Lower lobe of right lung (tissue), 2 donors: Measurements from ENCODE around the gene CHKA. TPM values are rescaled to one million over a fixed set of nuclear protein-coding genes. Genes with fewer than 3 reads are reported as not detected.

ENCODE experiments used
- ATAC-seq, 2 donors: fragments of 200-7000 bp; cut with Tn5 transposase; one replicate each; pipeline ENCODE4 v1.9.1; 2020 to 2022; ENCODE audit warnings: mild to moderate bottlenecking in 2 of 2, moderate library complexity in 2 of 2
- DNase-seq: peaks from one replicate; pipeline ENCODE4 v3.0.0-alpha.2; 2020
- H3K27ac ChIP-seq: fragments of 200-600 bp; one replicate; pipeline ENCODE4 v1.8.0; 2022
- H3K27me3 ChIP-seq: fragments of 200-600 bp; one replicate; pipeline ENCODE4 v1.8.0; 2022; ENCODE audit warnings: low read depth
- H3K36me3 ChIP-seq: fragments of 200-600 bp; one replicate; pipeline ENCODE4 v1.8.0; 2022; ENCODE audit warnings: mild to moderate bottlenecking
- H3K4me1 ChIP-seq: fragments of 200-600 bp; one replicate; pipeline ENCODE4 v1.8.0; 2022
- H3K4me3 ChIP-seq: fragments of 200-600 bp; one replicate; pipeline ENCODE4 v1.8.0; 2022; ENCODE audit warnings: mild to moderate bottlenecking
- H3K9me3 ChIP-seq: fragments of 200-600 bp; one replicate; pipeline ENCODE4 v1.8.0; 2022
- intact Hi-C: fragments of 100-400 bp; cut with DNase I; formaldehyde crosslinking; loops from one replicate; pipeline ENCODE4 v1.11.0; 2022
- total RNA-seq: library from RNA; stranded (reverse); fragmentation: NEBNext Ultra II Directional; extraction: Animal tissue kit (Norgen Biotek cat#: 25700); gene quantifications from one replicate; pipeline ENCODE4 v1.2.1, GENCODE V29; 2021
- TF ChIP-seq, protein P1 (sequence below): fragments of 200-600 bp; IDR thresholded peaks from one replicate; pipeline ENCODE4 v1.8.0; 2022; ENCODE audit warnings: antibody characterized with exemption, mild to moderate bottlenecking
- donor health status: DM: no; HTN: yes; CAD: no; lungs with severe emphysema.

Gene CHKA
- total RNA-seq, 1 donor from 2014 or later = 43.0 TPM

GRCh38 chr11:68128682-68129327, 7.6 kb upstream of the CHKA start:
- peaks cover 21% of the 10 kb centered on the region for H3K4me1 ChIP-seq
- ATAC-seq = peak; percentile 70 to 80
- TF ChIP-seq, protein P1, sequence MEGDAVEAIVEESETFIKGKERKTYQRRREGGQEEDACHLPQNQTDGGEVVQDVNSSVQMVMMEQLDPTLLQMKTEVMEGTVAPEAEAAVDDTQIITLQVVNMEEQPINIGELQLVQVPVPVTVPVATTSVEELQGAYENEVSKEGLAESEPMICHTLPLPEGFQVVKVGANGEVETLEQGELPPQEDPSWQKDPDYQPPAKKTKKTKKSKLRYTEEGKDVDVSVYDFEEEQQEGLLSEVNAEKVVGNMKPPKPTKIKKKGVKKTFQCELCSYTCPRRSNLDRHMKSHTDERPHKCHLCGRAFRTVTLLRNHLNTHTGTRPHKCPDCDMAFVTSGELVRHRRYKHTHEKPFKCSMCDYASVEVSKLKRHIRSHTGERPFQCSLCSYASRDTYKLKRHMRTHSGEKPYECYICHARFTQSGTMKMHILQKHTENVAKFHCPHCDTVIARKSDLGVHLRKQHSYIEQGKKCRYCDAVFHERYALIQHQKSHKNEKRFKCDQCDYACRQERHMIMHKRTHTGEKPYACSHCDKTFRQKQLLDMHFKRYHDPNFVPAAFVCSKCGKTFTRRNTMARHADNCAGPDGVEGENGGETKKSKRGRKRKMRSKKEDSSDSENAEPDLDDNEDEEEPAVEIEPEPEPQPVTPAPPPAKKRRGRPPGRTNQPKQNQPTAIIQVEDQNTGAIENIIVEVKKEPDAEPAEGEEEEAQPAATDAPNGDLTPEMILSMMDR = no peak

GRCh38 chr11:68127714-68128681, 6.8 kb upstream of the CHKA start:
- H3K27ac ChIP-seq = peak overlapping the region; percentile 83
- intact Hi-C loops = no loop called here
- peaks cover 21% of the 10 kb centered on the region for H3K4me1 ChIP-seq
- H3K27me3 ChIP-seq = no peaks in the 10 kb centered on the region
- H3K9me3 ChIP-seq = no peaks in the 10 kb centered on the region
- TF ChIP-seq, protein P1 = no peak
- DNase-seq = peak; percentile 83
- H3K36me3 ChIP-seq = no peaks in the 10 kb centered on the region
- peak overlapping the region; percentile 55 for H3K4me3 ChIP-seq
- peak; percentile 94 for ATAC-seq

More at GRCh38 chr11:68128682-68129327, 7.6 kb upstream of the CHKA start:
- DNase-seq = peak; percentile 73
- H3K36me3 ChIP-seq = no peaks in the 10 kb centered on the region
- H3K9me3 ChIP-seq = no peaks in the 10 kb centered on the region
- peak overlapping the region; percentile 55 for H3K4me3 ChIP-seq
- H3K27ac ChIP-seq = peak overlapping the region; percentile 83
- intact Hi-C loops = no loop called here
- H3K27me3 ChIP-seq = no peaks in the 10 kb centered on the region

- DNase-seq (no peak), ATAC-seq (no peak)
- Histone ChIP-seq H3K36me3 (no peaks in the 10 kb centered on the region), H3K9me3 (no peaks in the 10 kb centered on the region), H3K4me1 (peaks cover 32% of the 10 kb centered on the region), H3K27me3 (no peaks in the 10 kb centered on the region), H3K27ac (no peak overlapping the region), H3K4me3 (no peak overlapping the region)
- TF ChIP-seq, protein P1 = no peak
- intact Hi-C loops = no loop called here
Observed at GRCh38 chr11:68125164-68125563, 4.0 kb upstream of the CHKA start.

GRCh38 chr11:68122936-68123539, 1.9 kb upstream of the CHKA start:
- Histone ChIP-seq H3K27me3 (no peaks in the 10 kb centered on the region), H3K9me3 (no peaks in the 10 kb centered on the region), H3K27ac (peak overlapping the region; percentile 99), H3K36me3 (no peaks in the 10 kb centered on the region), H3K4me1 (peaks cover 44% of the 10 kb centered on the region), H3K4me3 (no peak overlapping the region)
- DNase-seq (peak; percentile 66), ATAC-seq (peak; percentile 32 to 52)
- intact Hi-C loops = no loop called here
- TF ChIP-seq, protein P1 = no peak

GRCh38 chr11:68120273-68121066, 718 bp downstream of the CHKA start:
- TF ChIP-seq, protein P1 = no peak
- peaks cover 47% of the 10 kb centered on the region for H3K4me1 ChIP-seq

More at GRCh38 chr11:68120273-68121066, 718 bp downstream of the CHKA start:
- Histone ChIP-seq H3K27ac (peak overlapping the region; percentile 99), H3K4me3 (peak overlapping the region; percentile 72), H3K9me3 (no peaks in the 10 kb centered on the region), H3K27me3 (no peaks in the 10 kb centered on the region), H3K36me3 (no peaks in the 10 kb centered on the region)
- DNase-seq = peak; percentile 82
- intact Hi-C loops = no loop called here
- ATAC-seq = no peak
